Stimulated activated CD8-positive, alpha-beta memory T cell treated with anti-CD3 and anti-CD28 coated beads, Interleukin-7, amount 100 ng/mL, for 1 hour (primary cell): Measurements from ENCODE around the gene LYZL2.
A peak's percentile ranks its signal among the peaks of the same experiment; 100 is the strongest.
"Not testable (repeated sequence)": the region's sequence is repeated elsewhere in the genome, so short reads cannot be mapped to it uniquely, and the experiment has no call there.

ENCODE experiments used
- DNase-seq, 2 donors: peaks; one replicate each; pipeline ENCODE4 v3.0.0-alpha.2; 2020; ENCODE audit warnings: low read depth in 2 of 2

Gene LYZL2

GRCh38 chr10:30629653-30630052, at the start of gene LYZL2:
Gene LYZL2 (minus strand): TSS chr10:30629753. CDS start chr10:30626915, 2,838 bp downstream.
- no peak for DNase-seq

DNA sequence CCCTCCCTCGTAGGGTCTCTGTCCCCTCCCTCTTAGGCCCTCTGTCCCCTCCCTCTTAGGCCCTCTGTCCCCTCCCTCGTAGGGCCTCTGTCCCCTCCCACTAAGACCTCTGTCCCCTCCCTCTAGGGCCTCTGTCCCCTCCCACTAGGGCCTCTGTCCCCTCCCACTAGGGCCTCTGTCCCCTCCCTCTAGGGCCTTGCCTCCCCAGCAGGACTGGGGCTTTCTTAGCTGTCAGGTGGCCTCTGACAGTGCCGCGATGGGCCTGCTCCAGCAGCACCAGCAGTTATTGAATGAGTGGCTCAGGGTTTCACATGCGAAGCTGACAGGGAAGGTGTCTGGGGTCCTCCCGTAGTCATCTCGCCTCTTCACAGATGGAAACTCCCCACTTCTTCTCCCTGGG, 48.1 kb upstream of the LYZL2 start:
- not testable (repeated sequence) for DNase-seq

- DNase-seq: not testable (repeated sequence)
Observed at GRCh38 chr10:30677146-30677545, 47.6 kb upstream of the LYZL2 start.

DNA sequence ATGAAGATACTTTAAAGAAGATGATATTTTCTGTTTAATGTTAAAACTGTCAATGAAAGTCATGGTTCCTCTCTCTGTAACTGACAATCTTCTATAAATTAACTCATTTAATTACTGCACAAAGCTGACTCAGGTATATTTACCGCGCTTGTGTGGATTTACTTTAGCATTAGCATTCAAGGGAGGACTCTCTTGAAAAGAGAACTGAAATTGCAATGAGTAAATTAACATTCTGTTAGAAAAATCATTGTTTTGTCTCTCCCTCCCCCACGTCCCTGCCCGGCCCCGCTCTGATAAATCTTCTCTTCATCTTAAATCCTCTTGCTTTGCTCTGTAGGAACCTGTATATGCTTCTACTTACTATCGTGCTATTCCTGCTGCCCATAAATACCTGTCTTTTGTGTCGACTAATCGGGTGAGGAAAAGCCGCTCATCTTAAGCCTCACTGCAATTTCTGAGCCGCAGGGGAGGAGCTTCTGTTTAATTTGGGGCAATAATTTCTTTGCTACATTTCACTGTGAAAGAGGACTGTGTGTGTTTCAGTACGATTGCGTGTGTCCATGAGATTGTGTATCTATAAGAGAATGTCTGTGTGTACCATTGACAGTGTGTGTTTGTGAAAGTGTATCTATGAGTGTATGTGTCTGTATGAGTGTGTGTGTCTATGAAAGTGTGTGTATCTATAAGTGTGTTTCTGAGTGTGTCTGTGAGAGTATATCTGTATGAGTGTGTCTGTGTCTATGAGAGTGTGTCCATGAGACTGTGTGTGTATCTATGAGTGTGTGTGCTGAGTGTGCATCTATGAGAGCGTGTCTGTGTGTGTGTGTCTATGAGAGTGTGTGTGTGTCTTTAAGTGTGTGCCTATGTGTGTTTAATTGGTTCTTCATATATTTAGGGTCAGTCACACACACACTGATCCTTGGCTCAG, 46.5 kb upstream of the LYZL2 start:
- DNase-seq: no peak

GRCh38 chr10:30674796-30675195, 45.2 kb upstream of the LYZL2 start:
- no peak for DNase-seq

GRCh38 chr10:30673262-30673661, 43.7 kb upstream of the LYZL2 start:
- not testable (repeated sequence) for DNase-seq

DNA sequence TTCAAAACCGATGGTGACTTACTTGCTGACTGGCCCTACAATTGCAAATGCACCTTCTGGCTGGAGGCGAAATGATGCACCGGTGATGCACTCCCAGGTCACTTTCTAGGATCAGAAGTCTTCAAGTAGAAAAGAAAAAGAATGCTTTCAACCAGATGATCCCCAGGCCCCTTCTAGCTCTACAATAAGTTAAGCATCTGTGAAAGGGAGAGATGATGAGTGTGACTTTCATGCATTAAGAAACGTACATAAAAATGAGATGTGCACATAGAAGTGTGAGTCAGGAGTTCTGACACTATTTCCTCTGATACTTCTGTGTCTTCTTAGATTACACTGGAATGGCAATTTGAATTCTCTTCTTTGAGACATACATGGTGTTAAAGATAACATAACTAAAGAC, 42.8 kb upstream of the LYZL2 start:
- DNase-seq: not testable (repeated sequence)

DNA sequence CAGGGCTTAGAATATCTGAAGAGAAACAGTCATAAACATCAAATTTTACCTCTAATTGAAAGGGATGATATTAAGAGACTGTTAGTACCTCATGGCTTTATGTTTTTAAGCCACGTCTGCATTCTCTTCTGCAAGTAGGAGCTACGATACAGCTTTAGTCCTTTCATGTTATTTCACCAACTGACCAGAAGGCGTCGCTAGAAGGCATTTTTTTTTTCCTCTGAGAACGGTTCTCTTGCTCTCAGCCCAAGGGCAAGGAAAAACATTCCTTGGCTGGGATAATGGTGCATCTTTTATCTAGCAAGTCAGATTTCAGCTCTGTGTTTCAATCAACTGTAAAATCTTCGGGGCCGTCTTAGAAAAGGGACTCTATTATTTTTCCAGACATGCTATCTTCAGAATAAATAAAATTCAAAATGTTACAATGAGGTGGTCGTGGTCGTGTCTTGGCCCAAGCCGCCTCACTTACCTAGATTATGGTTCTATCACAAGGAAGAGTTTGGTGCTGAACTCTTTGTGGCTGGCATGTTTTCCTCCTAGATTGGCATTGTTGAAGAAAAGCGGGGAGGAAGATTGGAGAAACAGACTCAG, 41.6 kb upstream of the LYZL2 start:
- peak in 1 of 2 donors; percentile 13 for DNase-seq

GRCh38 chr10:30667982-30668381, 38.4 kb upstream of the LYZL2 start:
- DNase-seq: not testable (repeated sequence)

GRCh38 chr10:30663403-30663802, 33.9 kb upstream of the LYZL2 start:
- DNase-seq: not testable (repeated sequence)

DNA sequence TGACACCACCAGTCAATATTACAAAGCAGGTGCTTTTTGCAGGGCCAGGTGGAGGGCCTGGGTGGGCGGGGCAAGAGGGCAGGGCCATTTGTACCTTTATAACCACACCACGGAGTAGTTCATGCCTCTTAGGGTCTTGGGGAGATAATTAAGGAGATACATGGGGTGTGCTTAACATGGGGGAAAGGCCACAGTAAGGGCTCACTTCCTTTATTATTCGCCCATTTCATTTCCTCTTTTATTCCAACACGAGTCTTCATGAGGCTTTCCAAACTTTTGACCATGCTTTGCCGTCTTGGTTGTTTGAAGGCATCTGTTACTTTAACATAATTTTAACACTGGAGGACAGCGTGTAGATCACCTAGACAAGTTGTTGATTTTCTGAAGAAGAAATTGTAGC, 33.3 kb upstream of the LYZL2 start:
- DNase-seq: no peak

DNA sequence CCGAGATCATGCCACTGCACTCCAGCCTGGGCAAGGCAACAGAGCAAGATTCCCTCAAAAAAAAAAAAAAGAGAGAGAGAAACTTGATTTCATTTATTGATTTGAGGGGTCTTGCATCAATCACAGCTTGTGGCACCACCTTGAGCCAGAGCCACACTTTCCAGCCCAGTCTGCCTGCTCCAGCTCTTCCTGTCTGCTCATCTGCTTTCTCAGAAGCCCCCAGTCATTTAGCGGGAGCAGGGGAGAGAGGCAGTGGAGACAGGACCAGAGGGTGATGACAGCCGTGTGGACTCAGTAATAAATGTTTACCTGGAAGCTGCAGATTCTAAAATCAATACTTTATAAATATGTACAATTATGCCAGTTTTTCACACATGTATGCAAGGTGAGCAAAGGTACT, 30.8 kb upstream of the LYZL2 start:
- not testable (repeated sequence) for DNase-seq

DNA sequence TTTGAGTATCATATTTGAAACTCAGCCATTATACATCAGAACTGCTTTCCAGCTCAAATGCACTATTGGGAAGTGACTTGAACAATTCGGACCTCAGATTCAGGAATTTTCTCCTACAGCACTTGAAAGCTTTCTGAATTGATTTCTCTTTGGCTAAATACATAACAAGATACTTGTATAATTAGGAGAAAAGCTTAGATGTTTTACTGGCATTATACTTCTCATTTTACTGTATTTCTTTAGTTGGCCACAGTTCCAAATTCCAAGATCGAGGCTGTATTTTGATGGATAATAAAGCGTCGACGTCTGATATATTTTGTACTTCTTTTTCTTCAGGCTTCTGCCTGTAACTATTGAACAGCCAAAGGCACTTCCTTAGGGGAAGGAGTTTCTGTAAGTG, 26.7 kb upstream of the LYZL2 start:
- no peak for DNase-seq

- not testable (repeated sequence) for DNase-seq
Observed at GRCh38 chr10:30655001-30655400, 25.4 kb upstream of the LYZL2 start.

- not testable (repeated sequence) for DNase-seq
Observed at GRCh38 chr10:30651470-30652397, 22.2 kb upstream of the LYZL2 start.

- DNase-seq: no peak
Observed at GRCh38 chr10:30647089-30647488, 17.5 kb upstream of the LYZL2 start.

GRCh38 chr10:30645340-30645827, 15.8 kb upstream of the LYZL2 start:
- DNase-seq: no peak

GRCh38 chr10:30644408-30644861, 14.9 kb upstream of the LYZL2 start:
- DNase-seq: not testable (repeated sequence)

GRCh38 chr10:30643557-30644199, 14.1 kb upstream of the LYZL2 start:
- not testable (repeated sequence) for DNase-seq

DNA sequence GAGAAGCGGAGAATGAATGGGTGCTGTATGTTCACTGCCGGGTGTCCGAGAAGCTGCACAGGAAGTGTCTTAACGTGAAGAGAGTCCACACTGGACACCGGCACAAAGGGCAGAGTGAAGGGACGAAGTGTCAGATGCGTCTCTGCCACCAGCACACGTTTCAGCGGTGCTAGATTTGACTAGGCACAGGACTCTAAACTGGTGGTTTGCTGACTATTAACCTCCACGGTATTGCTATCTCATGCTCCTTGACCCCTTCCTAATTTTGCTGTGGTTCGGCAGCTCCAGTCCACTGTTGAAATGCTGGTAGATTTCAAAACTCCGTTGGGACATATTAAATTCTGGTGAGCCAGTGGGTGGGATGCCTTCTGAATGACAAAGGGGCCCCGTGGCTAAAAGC, 13.3 kb upstream of the LYZL2 start:
- not testable (repeated sequence) for DNase-seq
